Neutrophil (primary cell): ENCODE data around the gene GTF3C2.

ENCODE experiments used
- H3K27ac ChIP-seq: fragments of 200-600 bp; sonication (generic); 2 replicates; pipeline ENCODE4 v1.5.1; 2016; ENCODE audit warnings: mild to moderate bottlenecking, moderate library complexity
- H3K27me3 ChIP-seq: fragments of 200-600 bp; sonication (generic); 2 replicates; pipeline ENCODE4 v1.6.0; 2016; ENCODE audit warnings: mild to moderate bottlenecking
- H3K36me3 ChIP-seq: fragments of 200-600 bp; sonication (generic); 2 replicates; pipeline ENCODE4 v1.5.1; 2017
- H3K4me1 ChIP-seq, 2 experiments: fragments of 200-600 bp in 1 of 2; sonication (generic) in 1 of 2; 1 replicate in 1 of 2; 2 replicates in 1 of 2; pipeline versions ENCODE4 v1.5.1 to v1.6.1; 2013 to 2016; ENCODE audit warnings: low read depth in 1 of 2, low read length in 1 of 2, mild to moderate bottlenecking in 1 of 2, moderate library complexity in 1 of 2; ENCODE audit not compliant: control insufficient read depth in 1 of 2, insufficient read depth in 1 of 2
- H3K4me3 ChIP-seq, 2 experiments: fragments of 200-600 bp in 1 of 2; sonication (generic) in 1 of 2; 1 replicate in 1 of 2; 2 replicates in 1 of 2; pipeline ENCODE4 v1.5.1; 2013 to 2016; ENCODE audit warnings: low read depth in 1 of 2, low read length in 1 of 2, mild to moderate bottlenecking in 1 of 2, moderate library complexity in 1 of 2
- H3K9me3 ChIP-seq: fragments of 200-600 bp; sonication (generic); 2 replicates; pipeline ENCODE4 v1.5.1; 2016
- CTCF ChIP-seq: fragments of 200-600 bp; sonication (generic); IDR thresholded peaks from 2 replicates; pipeline ENCODE4 v1.5.1; 2016; ENCODE audit warnings: antibody characterized with exemption

The GTF3C2 gene

GRCh38 chr2:27290549-27290948 is 66.0 kb downstream of the GTF3C2 start:
- H3K9me3 ChIP-seq, result no peaks in the 10 kb centered on the region
- no peaks in the 10 kb centered on the region for H3K4me1 ChIP-seq
- no peak overlapping the region for H3K27ac ChIP-seq
- H3K27me3 ChIP-seq, result peaks cover 40% of the 10 kb centered on the region
- no peak overlapping the region for H3K4me3 ChIP-seq
- H3K36me3 ChIP-seq, result no peaks in the 10 kb centered on the region
- no peak for TF ChIP-seq CTCF

- no peak for TF ChIP-seq CTCF
- H3K36me3 ChIP-seq, result no peaks in the 10 kb centered on the region
- H3K27me3 ChIP-seq, result peaks cover 40% of the 10 kb centered on the region
- H3K9me3 ChIP-seq, result no peaks in the 10 kb centered on the region
- H3K27ac ChIP-seq, result no peak overlapping the region
- H3K4me3 ChIP-seq, result no peak overlapping the region
- H3K4me1 ChIP-seq, result no peaks in the 10 kb centered on the region
Measured at GRCh38 chr2:27288610-27289009, 68.0 kb downstream of the GTF3C2 start.

GRCh38 chr2:27285481-27285880 is 71.1 kb downstream of the GTF3C2 start:
- Histone ChIP-seq H3K27ac (no peak overlapping the region), H3K4me1 (no peaks in the 10 kb centered on the region), H3K36me3 (no peaks in the 10 kb centered on the region), H3K27me3 (peaks cover 31% of the 10 kb centered on the region), H3K4me3 (no peak overlapping the region), H3K9me3 (no peaks in the 10 kb centered on the region)
- TF ChIP-seq CTCF, result no peak

GRCh38 chr2:27284996-27285395 is 71.6 kb downstream of the GTF3C2 start:
- Histone ChIP-seq H3K27me3 (peaks cover 27% of the 10 kb centered on the region), H3K4me1 (no peaks in the 10 kb centered on the region), H3K9me3 (no peaks in the 10 kb centered on the region), H3K36me3 (no peaks in the 10 kb centered on the region), H3K4me3 (no peak overlapping the region), H3K27ac (no peak overlapping the region)
- TF ChIP-seq CTCF, result no peak

- no peaks in the 10 kb centered on the region for H3K36me3 ChIP-seq
- no peak for TF ChIP-seq CTCF
- no peak overlapping the region for H3K27ac ChIP-seq
- H3K27me3 ChIP-seq, result peaks cover 24% of the 10 kb centered on the region
- H3K4me1 ChIP-seq, result no peaks in the 10 kb centered on the region
- H3K4me3 ChIP-seq, result no peak overlapping the region
- H3K9me3 ChIP-seq, result no peaks in the 10 kb centered on the region
Measured at GRCh38 chr2:27282892-27283291, 73.7 kb downstream of the GTF3C2 start.
